Activated CD8-positive, alpha-beta memory T cell treated with anti-CD3 and anti-CD28 coated beads for 1 hour (primary cell): ENCODE data around the gene MCM10.
A peak's percentile ranks its signal among the peaks of the same experiment; 100 is the strongest.
"Not testable (repeated sequence)": the region's sequence is repeated elsewhere in the genome, so short reads cannot be mapped to it uniquely, and the experiment has no call there.

Experiments used
- DNase-seq, 2 donors: peaks; one replicate each; pipeline ENCODE4 v3.0.0-alpha.2; 2020; ENCODE audit warnings: low read depth in 1 of 2; ENCODE audit errors: extremely low read depth in 1 of 2

MCM10 gene

DNA sequence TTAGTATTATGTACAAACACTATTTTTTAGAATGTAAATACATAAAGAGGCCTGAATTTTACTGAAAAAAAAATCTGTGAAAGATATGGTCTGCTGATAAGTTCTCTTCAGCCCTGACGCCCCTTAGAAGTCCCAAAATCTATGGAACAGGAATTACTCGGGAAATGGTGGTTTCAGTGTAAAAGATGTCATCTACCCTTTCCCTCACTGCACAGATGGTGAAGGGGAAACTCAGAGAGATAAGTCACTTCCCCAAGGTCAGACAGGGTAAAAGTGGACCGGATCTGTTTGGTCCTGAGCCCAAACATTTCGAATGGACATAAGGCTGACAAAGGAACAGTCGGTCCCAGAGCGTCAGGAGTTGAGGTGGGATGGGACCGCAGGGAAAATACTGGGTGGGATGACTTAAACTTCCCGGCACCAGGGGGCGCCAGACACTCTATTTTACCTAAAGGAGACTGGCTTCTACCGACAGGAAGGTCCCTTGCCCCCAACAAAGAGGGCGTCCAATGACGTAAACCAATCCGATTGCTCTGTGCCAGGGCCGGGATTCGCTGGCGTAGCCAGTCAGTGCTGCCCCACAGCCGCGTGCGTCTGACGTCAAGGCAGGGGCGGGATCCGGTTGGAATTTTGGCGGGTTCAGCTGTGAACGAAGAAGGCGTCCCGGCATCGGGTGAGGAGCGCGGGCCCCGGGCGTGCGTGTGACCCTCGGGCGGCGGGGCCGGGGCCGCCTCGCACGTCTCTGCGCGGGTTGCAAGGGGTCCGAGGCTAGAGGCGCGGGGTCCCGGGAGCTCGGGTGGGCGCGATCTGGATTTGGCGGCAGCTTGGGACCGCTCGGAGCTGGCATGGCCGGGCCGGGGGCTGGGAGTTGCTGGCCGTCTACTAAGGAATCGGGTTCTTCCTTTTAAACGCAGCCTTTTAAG lies at the start of gene MCM10:
TSS of gene MCM10 (plus strand) at position 625 of the 923 bp plus-strand sequence. CDS start 2,645 bp downstream, outside the sequence.
- peak; percentile 93 to 96 for DNase-seq

GRCh38 chr10:13113544-13113943 lies 47.8 kb upstream of the MCM10 start:
- DNase-seq: no peak

GRCh38 chr10:13115832-13116803 lies 45.2 kb upstream of the MCM10 start:
- no peak for DNase-seq

DNA sequence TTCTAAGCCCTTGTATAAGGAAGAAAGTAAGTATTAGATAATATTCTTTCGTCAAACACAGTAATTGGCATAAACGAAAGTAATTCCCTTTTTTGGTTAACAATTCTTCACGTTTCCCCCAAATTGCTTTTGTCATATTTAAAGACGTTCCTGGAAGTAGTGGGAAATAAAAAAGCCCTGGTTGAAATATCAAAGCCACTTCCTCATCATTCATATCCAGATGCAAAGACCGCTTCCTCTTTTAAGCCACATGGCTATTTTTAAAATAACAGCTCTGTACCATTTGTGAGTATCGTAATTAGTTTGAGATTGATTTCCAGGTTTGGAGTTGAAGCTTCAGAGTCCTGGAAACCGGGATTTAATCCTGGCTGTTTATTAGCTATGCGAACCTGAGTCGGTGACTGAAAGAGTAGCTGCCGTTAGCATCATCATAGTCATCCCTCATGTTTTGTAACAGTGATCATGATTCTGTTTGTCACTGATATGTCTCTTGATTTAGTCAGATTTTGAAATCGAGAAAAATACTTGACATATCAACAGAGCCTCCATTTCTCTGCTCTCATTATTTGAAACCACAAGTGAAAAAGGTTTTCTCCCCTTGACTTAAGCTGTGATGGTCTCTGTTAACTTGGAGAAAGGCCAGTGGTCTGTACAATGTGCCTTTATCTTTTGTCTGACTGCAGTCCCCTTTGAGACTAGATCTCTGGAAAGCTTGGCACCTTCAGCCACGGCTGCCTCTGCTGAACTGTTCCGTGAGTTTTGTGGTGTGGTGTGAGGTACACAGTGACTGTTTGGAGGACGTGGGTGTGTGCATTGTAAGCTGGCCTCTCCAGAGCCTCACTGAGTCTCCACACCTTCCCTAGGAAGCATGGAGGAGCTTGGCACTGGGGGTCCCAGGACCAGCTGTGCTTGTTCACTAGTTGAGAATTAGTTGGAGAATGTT lies 43.2 kb upstream of the MCM10 start:
- DNase-seq: no peak

DNA sequence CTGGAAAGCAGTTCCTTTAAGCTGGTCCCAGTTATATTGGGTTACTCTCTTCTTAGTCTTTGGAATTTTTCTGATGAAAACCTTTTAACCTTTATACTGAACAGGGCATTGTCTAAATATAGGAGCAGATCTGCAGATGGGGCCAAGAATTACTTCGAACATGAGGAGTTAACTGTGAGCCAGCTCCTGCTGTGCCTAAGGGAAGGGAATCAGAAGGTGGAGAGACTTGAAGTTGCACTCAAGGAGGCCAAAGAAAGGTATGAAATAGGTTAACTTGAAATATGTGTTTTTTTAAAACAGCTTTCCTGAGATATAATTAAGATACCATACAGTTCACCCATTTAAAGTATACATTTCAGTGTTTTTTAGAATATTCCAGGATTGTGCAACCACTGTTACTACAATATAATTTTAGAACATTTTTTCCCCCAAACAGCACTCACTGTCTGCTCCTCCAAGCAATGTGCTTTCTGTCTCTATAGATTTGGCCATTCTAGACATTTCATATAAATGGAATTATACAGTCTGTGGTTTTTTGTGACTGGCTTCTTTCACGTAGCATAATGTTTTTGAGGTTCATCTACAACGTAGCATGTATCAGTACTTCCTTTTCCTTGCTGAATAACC lies 42.5 kb upstream of the MCM10 start:
- no peak for DNase-seq

GRCh38 chr10:13120786-13121499 lies 40.4 kb upstream of the MCM10 start:
- no peak for DNase-seq

DNA sequence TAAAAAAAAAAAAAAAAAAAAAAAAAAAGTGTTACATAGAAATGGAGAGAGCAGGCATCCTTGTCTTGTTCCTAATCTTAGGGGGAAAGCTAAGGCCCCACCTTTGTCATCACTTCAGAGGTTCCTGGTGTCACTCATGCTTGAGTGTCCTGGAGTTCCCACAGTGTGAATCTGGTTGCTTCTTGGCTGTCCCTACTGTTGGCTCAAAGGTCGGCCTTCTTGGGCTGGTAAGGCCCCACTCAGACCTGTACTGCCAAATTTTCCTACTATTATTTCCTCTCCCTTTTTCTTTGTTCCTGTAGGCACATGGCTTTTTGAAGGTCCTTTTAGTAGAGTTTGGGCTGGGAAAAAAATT lies 39.9 kb upstream of the MCM10 start:
- no peak for DNase-seq

DNA sequence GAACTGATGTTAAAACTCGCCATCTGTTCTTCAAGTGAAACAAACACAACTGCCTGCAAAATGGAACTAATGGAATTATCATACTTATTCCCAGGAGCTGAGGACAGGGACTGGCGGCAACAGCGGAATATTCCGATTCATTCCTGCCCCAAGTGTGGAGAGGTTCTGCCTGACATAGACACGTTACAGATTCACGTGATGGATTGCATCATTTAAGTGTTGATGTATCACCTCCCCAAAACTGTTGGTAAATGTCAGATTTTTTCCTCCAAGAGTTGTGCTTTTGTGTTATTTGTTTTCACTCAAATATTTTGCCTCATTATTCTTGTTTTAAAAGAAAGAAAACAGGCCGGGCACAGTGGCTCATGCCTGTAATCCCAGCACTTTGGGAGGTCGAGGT lies 24.7 kb upstream of the MCM10 start:
- no peak for DNase-seq

- no peak for DNase-seq
Observed at GRCh38 chr10:13139150-13139549, 22.2 kb upstream of the MCM10 start.

DNA sequence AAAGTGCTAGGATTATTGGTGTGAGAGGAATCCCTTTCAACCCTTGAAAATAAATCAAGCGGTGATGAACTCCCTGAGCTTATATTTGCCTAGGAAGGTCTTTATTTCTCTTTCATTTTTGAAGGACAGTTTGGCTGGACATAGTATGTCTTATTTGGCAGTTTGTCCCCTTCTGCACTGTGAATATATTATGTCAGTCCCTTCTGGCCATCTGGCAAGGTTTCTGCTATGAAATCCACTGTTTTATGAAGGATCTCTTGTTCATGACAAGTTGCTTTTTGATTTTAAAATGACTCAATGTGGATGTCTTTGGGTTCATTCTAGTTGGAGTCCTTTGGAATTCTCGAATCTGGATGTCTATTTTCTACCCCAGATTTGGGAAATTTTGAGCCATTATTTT lies 21.7 kb upstream of the MCM10 start:
- no peak for DNase-seq

GRCh38 chr10:13140627-13141190 lies 20.6 kb upstream of the MCM10 start:
- no peak for DNase-seq

- no peak for DNase-seq
Observed at GRCh38 chr10:13143766-13144165, 17.6 kb upstream of the MCM10 start.

- no peak for DNase-seq
Observed at GRCh38 chr10:13144814-13145213, 16.5 kb upstream of the MCM10 start.

GRCh38 chr10:13146379-13146778 lies 15.0 kb upstream of the MCM10 start:
- no peak for DNase-seq

GRCh38 chr10:13147161-13147560 lies 14.2 kb upstream of the MCM10 start:
- no peak for DNase-seq

GRCh38 chr10:13152296-13152695 lies 9.1 kb upstream of the MCM10 start:
- no peak for DNase-seq

DNA sequence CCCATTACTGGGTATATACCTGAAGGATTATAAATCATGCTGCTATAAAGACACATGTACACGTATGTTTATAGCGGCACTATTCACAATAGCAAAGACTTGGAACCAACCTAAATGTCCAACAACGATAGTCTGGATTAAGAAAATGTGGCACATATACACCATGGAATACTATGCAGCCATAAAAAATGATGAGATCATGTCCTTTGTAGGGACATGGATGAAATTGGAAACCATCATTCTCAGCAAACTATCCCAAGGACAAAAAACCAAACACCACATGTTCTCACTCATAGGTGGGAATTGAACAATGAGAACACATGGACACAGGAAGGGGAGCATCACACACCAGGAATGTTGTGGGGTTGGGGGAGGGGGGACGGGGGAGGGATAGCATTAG lies 5.5 kb upstream of the MCM10 start:
- DNase-seq: not testable (repeated sequence)

GRCh38 chr10:13158401-13158800 lies 3.0 kb upstream of the MCM10 start:
- no peak for DNase-seq

DNA sequence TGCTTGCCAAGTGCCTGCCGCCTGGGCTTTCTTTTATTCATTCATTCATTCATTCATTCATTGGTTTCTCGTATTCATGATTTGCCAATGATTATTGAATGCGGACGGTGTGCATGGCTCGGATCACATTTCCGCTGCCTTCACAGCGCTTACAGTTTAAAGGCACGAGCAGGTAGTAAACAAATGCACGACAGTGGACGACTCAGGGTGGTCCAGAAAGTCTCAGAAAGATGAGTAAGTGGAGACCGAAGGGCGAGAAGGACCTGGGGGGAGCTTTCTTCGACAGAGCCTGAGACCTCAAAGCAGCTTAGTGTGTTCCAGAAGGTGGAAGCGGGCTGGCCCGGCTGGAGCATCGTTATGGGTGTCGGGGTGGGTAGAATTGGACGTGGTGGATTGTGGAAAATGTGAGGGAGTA lies 506 bp downstream of the MCM10 start:
- DNase-seq: no peak
